HuH-7.5 (cell line): ENCODE measurements around the gene GSG1L.

Experiments
- DNase-seq: peaks from one replicate; pipeline ENCODE4 v3.0.0; 2011; ENCODE audit warnings: low spot score

Gene GSG1L

DNA sequence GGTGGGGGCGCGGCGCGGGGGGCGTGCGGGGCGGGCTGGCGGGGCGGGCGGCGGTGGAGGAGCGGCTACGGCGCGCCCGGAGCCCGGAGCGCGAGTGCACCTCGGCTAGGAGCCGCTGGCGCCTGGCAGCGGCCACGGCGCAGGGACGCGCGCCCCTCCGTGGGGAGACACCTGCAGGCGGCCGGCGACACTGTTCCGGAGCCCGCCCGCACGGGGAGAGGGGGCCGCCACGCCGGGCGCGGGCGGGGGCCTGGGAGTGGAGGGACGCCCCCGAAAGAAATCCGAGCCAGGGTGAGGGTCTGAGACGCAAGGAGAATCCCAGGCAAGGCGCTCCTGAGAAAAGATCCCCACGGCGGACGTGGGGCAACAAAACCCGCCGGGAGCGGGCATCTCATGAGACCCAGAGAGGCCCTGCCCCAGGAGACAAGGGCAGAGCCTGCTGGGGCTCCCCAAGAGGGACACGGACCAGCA lies at the start of gene GSG1L:
Gene GSG1L (minus strand): TSS at position 124 of the 471 bp plus-strand sequence. CDS start 290 bp downstream, outside the sequence.
- peak; percentile 58 for DNase-seq

DNA sequence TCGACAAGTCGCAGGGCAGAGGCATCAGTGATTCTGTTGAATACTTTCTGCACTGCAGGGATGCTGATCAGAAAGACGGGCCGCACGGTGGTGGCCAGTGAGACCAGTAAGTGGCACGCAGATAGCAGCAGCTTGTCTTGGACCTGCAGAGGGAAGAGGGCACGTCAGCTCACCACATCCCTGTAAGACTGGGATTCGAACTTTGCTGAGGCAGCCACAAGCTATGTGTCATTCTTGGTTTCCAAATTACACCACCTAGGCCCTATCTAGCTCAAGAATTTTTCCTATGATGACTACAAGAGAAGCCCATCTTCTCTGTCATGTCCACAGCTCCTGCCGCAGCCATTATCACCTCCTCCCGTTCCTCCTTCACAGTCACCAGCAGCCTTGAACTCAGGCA lies 49.4 kb upstream of the GSG1L start:
- no peak for DNase-seq

DNA sequence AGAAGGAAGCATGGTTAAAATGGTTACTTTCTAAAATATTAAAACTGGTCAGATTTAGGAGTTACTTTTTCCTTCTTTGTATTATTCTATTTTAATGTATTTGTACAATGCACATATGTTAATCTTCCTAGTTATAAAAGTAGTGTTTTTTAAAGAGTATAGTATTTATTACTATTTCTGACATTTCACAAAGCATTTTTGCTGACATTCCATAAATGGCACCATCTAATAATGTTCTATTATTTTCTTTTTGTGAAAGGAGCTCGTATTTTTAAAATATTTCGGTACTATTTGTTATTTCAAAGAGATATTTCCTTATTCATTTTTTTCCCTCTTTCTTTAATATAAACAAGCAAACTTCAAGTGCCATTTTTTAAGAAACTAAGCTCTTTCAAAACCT lies 47.5 kb upstream of the GSG1L start:
- DNase-seq = no peak

DNA sequence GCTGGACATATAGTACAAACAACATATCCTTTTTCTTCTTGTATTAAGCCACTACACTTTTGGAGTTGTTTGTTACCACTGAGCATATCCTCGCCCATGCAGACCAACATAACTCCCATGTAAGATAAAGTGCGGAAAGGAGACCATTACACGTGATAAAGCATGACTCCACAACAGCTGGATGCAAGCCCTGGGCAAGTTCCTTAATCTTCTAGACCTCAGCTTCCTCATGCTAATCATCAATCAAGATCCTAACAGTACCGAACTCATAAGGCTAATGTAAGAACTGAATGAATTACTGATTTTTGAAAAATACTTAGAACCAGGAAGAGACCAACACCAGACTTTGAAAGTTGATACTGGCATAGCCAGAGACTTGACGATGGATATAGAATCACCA lies 47.0 kb upstream of the GSG1L start:
- no peak for DNase-seq

DNA sequence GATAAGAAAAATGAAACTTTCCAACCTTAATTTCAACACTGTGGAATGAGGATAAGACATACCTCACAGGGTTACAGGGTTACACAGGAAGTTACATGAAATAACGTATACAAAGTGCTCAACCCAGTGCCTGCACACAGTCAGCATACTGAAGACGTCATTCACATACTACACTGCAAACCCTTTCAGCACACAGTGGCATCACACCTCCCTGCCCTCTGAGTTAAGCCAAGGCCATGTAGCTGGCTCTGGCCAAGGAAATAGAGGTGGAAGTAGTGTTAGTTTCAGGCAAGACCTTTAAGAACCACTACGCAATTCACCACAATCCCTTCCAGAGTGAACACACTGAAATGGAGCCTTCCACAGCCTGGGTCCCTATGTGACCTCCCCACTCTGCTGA lies 46.6 kb upstream of the GSG1L start:
- DNase-seq = no peak

DNA sequence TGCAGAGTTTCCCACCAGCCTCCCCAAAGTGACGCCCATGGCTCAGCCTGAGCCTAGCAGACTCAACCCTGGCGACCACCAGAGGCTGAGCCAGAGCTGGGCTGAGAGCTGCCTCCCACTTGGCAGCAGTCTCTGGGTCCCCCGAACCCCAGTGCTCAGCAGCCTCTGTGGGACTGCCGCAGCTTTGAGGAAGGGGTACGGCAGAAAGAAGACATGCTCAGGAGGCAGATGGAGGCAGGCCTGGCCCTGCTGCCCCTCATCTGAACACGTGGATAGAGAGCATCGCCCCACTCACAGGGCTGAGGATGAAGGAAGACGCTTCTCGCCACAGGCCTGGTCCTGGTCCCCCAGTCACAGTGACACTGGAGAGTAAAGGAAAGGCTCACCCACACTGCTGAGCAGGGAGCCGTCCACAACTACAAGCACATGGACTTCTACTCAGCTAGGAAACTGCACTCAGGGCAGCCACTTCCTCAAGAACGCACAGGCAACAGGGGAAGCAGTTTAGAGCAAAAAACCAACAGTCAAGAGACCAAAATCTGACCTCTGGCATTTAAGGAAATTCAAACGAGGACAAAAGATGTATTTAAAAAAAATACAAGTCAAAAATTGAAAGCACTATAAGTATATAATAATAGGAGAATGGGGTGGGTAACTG lies 45.2 kb upstream of the GSG1L start:
- DNase-seq = no peak

DNA sequence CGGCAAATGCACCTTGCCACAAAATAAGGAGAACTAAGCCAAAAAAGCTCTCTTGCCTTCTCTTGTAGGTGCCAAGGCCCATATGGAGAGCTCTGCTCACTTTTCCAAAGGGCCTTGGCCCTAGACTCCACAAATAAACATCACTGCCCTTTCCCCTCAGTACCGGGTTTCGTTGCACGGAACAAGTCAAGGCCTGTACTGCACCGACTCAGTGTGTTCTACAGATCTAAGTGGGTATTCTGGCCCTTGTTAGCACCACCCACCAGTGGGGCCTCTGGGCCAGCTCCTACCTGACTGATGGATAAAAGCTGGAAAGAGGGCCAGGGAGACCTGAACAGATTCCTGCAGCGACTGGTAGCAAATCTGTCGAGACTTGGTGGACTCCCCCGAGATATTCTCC lies 43.7 kb upstream of the GSG1L start:
- DNase-seq = no peak

DNA sequence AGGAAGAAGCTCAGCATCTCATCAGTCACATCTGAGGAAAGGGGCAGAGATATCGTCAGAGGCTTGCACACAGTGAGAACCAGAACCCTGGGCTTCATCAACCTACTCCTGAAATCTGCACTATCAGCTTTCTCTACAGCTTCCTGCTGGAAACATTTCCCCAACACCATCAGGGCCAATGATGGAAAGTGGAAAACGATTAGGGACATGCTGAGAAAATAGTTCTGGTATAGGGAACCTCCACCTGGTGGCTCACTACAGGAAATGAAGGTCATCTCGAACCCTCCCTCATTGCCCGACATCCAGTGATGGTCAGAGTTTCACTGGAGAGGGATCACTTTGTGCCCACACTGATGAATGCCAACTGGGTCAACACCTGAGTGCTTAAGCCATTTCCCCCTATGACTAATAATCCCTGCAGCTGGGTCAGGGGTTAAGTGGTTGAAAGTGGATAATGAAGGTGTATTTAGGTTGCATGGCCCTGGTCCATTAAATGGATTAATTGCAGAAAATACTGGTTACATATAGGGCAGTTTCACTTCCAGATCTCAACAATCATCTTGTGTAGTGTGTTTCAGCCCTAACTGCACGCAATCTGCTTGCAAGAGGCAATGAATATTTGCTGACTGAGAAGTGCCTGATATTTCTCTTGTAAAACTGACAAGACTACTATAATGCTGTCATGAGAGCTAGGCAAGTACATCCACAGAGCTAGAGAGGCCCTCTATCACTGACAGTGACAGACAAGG lies 43.1 kb upstream of the GSG1L start:
- DNase-seq = no peak

DNA sequence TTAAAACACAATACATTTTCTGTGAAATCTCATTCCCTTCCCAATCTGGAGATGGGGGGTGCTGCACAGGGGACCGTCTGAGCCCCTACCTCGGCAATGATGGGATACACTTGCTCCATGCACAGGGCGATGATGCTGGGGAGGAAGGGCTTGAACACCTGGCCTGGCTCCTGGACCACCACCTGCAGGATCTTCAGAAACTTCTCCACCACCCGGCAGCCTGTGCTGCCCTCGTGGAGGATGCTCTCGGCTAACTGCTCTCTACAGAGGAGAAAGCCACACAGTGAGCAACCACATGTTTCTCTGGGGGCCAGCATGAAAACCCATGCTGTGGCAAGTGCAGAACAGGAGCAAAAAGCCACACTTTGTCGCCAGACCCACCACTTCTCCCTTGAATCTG lies 42.4 kb upstream of the GSG1L start:
- DNase-seq = no peak

DNA sequence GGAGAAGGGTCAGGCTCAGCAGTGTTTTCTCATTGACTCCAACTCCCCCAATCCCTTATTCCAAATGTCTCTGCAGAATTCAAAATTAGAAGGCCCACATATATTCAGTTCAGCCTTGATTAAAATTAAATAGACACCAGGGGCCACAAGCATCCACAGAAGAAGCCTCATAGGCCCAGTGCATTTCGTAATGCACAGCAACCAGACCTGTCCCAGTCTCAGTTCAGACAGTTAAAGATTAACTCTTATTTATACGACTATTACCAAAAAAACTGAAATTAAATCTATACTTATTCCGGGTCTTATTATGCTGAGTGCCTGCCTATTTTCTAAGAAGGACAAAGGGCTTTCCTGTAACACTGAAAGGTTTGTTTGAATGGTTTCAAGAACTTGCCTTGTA lies 41.8 kb upstream of the GSG1L start:
- DNase-seq = no peak

DNA sequence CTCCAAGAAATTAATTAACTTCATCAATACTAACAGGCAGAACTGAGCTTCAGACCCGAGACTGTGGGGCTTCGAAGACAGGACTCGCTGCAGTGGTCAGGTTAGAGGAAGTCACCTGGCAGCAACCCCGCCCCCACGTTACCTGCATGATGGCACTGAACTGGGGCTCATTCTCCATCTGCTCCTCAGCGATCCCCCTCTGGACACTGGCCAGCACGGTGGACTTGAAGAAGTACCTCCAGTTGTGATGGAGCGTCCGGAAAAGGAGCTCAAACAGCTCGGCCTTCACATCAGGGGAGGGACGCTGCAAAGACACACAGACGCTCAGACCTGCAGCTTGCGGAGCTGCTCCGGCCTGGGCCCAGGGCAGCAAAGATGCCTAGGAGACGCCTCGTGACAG lies 40.9 kb upstream of the GSG1L start:
- no peak for DNase-seq

DNA sequence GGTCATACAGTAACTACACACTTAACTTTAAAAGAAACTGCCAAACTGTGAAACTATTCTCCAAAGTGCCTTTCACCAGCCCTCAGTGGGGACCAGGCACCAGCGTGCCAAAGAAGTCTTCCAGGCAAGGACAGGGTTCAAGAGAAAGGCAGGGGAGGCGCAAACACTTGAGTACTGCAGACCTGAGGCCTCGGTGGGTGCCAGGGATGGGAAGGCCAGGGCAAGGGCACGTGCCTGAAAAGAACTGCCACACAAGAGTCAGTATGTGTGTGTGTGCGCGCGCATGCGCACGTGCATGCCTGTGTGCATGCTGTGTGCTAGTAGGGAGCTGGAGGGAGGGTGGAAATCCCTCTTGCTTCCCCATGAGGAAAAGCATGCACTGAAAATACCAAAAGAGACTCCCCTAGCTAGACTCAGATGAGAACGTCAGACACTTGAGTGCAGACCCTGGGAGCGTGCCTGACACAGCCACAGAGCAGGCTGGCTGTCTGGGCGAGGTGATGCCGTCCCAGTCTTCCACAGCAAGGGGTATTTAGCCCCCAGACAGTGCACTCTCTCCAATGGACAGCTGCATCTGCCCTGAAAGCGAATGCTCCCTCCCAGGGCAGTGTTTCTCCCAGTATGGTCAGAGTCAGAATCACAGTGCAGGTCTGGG lies 40.1 kb upstream of the GSG1L start:
- DNase-seq = no peak

DNA sequence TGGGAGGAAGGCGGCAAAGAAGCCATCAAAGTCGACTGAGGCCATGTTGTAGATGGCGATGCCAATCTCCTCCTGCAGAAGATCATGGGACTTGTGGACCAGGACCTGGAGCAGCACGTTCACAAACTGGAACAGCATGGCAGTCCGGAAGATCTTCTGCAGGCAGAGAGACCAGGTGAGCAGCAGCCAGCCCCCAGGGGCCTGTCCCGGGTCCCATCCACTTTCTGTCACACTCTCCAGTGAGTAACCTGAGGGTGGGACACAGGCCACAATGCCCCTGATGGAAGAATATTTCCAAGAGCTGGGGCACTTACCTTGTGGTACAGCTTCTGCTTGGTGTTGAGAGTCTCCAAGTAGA lies 38.0 kb upstream of the GSG1L start:
- no peak for DNase-seq

DNA sequence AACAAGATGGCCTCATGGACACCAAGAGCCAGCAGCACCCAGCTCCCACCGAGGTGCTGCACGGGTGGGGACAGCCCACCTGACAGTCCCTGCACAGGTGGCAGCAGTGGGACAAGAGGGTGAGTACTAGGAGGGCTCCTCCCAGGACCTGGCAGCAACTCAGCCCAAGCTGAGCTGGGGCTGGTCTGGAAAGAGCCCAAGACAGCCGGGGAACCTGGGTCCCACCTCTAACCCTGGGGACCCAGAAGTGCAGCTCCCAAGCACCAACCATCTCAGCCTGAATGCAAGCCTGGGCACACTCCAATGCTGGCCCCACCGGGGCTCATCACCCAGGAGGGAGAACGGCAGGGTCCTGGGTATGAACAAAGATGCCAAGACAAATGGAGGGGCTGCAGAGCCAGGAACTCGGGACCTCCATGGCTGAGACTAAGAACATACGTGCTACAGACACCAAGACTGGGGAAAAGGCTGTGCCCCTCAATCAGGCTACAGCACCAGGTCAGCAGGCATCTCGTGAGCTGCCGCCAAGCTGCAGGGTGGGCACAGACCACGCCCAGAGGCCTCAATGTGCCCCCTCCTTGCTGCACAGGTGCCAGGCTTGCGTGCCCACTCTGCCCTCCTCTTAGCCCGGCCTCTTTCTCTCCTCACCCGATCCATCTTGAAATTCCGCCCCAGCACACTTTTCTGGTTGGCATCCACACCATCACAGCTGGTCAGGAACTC lies 37.5 kb upstream of the GSG1L start:
- no peak for DNase-seq

DNA sequence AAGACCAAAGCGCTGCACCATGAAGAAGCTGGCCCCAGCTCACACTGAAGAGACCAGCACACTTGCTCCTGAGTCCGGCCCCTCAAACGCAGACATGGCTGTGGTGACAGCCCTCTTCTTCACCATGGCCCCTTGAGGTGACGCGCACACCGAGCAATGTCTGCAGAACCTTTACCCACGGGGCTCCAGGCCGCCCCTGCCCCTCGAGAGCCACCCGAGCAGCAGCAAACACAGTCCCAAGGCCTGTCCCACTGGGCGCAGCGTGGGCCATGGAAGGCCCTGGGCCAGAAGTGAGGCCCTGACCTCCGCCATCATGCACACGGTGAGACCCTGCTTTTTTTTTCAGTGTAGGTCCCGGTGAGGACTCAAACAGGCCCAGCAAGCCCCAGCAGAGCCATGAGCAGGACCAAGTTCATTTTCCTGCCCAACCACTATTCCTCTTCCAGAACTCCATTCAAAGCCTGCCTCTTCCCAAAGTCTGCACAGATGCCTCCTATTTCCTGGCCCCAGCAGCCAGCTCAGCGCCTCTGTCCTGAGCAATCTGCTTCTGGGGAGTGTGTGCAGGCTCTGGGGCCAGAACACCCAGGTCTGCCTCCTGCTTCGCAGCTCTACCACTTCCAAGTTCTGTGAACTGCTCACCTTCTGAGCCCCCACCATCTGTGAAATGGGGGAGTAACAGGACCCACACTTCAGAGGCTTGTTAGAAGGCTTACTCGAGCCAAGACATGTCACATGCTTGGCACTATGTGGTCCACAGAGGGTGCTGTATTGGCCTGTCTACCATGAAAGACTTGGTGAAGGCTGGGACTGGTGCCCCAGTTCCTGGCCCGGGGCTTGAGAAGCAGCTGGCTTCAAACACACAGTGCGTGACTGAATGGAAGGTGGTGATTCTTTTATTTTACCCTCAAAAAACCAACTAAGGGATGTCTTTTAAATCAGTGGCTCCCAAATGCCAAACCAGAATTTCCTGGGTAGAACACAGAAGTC lies 35.7 kb upstream of the GSG1L start:
- DNase-seq = no peak

DNA sequence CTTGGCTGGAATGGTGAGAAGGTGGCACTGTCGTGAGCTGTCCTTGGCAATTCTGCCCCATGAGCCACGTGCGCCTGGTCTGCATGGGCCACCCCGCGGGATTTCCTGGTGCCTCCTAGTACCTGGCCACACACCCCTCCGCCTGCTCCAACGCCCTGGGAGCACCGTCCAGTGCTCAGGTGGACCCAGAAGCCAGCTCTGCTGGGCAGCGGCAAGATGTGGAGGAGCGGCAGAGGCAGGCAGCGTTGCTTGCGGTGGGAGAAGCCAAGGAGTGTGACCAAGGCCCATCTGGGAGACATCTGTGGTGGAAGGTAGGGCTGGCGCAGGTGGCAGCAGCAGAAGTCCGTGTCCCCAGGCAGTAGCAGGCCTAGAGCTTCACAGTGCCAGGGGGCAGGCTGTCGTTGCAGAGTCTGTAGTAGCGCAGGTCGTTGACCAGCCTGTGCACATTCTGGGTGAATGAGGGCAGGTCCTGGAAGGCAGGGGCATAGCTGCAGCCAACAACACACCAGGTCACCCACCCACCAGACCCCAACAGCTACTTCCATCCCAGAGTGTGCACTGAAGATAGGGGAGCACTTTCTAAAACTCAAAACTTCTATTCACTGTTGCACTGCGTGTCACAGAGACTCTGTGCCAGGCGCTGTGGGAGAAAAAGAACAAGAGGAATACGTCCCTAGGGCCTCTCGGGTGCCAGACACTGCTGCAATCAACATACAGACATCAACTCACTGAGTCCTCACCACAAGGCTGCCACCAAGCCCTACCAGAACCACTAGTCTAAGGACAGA lies 34.9 kb upstream of the GSG1L start:
- DNase-seq = no peak

DNA sequence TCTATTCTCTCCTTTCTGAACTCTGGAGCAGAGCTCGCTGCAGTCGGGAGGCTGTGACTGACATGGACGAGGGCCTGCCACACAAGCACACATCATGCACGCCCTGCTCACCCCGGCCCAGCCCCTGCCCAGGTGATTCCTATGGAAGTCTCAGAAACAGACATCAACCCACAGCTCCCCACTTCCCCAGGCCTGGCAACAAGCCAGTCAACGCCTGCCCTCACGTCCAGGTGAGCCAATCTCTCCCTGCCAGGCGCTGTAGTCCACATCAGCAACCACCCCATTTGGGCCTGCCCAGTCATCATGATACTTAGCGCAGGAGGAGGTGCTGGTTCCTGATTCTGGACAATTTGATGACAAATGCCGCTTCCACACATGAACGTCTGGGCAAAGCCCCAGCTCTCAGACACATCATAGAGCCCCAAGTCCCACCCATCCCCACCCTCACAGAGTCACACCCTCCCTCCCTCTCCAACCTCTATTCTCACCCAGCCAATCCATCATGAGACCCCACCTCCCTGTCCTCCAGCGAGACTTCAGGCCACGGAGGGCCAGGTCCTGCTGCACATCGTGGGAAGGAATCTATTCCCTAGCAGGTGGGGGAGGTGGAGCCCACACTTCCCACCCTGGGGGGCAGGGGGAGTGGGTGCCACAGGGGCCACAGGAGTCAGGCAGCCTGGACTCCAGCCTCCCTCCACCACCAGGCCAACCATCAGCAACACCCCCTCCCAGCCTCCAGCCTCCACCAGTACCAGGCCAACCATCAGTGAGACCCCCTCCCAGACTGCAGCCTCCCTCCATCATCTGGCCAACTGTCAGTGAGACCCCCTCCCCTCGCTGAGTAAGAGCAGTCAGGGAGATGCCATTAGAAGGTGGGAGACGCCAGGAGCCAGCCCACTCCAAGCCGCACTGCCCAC lies 33.7 kb upstream of the GSG1L start:
- DNase-seq = no peak

DNA sequence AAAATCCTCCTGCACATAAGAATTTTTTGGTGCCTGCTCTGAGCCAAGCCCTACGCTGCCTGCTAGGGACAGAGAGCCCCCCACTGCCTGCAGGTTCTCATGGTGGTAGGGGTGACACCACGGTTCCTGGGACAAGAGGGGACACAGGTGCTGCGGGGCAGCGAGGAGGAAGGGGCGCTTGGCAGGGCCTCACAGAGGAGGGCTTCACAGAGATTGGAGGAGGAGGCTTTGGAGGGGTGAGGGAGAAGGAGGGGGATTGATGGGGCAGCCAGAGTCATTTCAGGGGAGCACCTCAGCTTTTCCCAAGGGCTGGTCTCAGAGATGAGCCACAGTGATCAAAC lies 29.8 kb upstream of the GSG1L start:
- DNase-seq = no peak

DNA sequence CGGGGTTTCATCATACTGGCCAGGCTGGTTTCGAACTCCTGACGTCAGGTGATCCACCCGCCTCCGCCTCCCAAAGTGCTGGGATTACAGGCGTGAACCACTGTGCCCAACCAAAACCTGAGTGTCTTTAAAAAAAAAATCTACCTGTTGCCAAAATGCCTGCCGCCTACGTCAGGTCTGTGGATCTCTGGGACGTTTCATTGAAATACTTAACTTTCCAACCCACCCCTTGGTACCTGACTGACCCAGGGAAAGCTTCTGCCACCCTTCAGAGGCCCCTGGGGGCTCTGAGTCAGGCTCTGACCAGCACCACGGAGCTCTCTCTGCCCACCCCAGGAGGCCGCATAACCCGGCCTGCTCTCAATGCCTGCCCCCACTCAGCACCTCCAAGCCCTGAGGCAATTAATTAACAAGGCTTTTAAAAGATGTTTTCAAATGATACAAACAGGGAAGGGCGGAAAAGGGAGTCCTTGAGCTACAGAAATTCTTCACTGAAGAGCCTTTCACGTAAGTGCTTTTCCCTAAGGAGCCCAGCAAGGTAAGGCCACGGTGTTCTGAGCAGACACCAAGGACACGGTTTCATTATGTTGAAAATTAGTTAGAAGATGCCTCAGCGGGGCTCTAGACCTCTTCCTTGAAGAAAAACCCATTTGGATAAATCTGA lies 29.3 kb upstream of the GSG1L start:
- no peak for DNase-seq
